HEK293 (cell line): Measurements from ENCODE around the gene ABHD17A.

ENCODE experiments used
- ZNF555 ChIP-seq: fragments of 450-650 bp; formaldehyde crosslinking; conservative IDR thresholded peaks from 2 replicates; pipeline ENCODE4 v1.5.1; 2017; ENCODE audit warnings: missing biosample characterization, mild to moderate bottlenecking, missing genetic modification characterization, inconsistent platforms
- ZNF561 ChIP-seq: fragments of 450-650 bp; IDR thresholded peaks from 2 replicates; pipeline ENCODE4 v1.5.1; 2018; ENCODE audit warnings: missing biosample characterization, missing genetic modification characterization, borderline replicate concordance

DNA sequence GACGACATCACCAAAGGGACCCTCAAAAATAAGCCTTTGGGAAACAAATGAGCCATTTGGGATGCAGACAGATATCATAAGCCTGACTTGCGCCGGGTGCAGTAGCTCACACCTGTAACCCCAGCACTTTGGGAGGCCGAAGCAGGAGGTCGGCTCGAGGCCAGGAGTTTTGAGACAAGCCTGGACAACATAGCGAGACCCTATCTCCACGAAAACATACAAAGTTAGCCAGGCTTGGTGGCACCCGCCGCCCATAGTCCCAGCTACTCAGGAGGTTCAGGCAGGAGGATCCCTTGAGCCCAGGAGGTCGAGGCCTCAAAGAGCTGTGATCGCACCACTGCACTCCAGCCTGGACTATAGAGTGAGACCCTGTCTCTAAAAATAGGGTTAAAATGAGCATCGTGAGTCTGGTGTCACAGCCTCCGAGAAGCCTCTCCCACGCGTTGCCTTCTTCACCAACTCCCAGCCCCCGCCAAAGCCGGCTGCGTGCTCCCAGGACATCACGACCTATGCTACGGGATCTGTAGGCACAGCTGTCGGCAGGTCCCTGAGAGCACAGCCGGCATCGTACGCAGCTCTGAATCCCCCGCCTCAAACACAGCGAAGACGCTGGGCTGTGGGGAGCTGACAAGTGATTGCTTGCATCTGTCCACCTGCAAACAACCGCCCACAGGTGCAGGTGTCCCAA, 38.6 kb downstream of the ABHD17A start:
- no peak for TF ChIP-seq ZNF555 (tag by site-specific recombination)
- TF ChIP-seq ZNF561 (tag by site-specific recombination), result no peak
